ENCODE data around the gene TNFAIP8.
A peak's percentile ranks its signal among the peaks of the same experiment; 100 is the strongest.

Gene TNFAIP8

GRCh38 chr5:119313658-119314605 is 41.9 kb upstream of the TNFAIP8 start:
- H3K27ac ChIP-seq (ENCODE audit: insufficient read depth in 1 of 2, low read depth in 1 of 2, low read length in 2 of 2, poor library complexity in 1 of 2, severe bottlenecking in 2 of 2): peak overlapping the region in 1 of 2 experiments; percentile 46
- no peaks in the 10 kb centered on the region for H3K27me3 ChIP-seq (replicated peaks in 2 of 5; ENCODE audit: control insufficient read depth in 4 of 5, insufficient read depth in 5 of 5, low read length in 4 of 5)
- H3K4me3 ChIP-seq (ENCODE audit: control insufficient read depth in 1 of 7, extremely low read depth in 1 of 7, insufficient read depth in 4 of 7, low read depth in 2 of 7, low read length in 6 of 7): no peak overlapping the region
- ChIA-PET POLR2A (interaction anchor here (1.1 kb wide), 1 partner anchor 42 kb away, joined by 3 read pairs; no protein-coding TSS in a partner anchor), CTCF (interaction anchor here (1.1 to 8.0 kb wide), 11 partner anchors 9 to 120 kb away, joined by 3 to 76 read pairs (median 6); partner anchors contain the start of gene TNFAIP8)
- 95% methylated on average over 3 of the region's 5 CpGs for WGBS (ENCODE audit: insufficient coverage)
- H3K36me3 ChIP-seq (ENCODE audit: control insufficient read depth in 4 of 4, insufficient read depth in 4 of 4, low read length in 3 of 4): peaks cover 0 to 9% (median 0%) of the 10 kb centered on the region in 4 experiments
- H3K9me3 ChIP-seq (ENCODE audit: control extremely low read depth in 1 of 5, control insufficient read depth in 4 of 5, insufficient read depth in 2 of 5, low read depth in 1 of 5, low read length in 4 of 5): no peaks in the 10 kb centered on the region
- no peak for DNase-seq
- peaks cover 31 to 69% (median 48%) of the 10 kb centered on the region in 4 experiments for H3K4me1 ChIP-seq (ENCODE audit: control extremely low read depth in 1 of 4, control insufficient read depth in 4 of 4, insufficient read depth in 4 of 4, low read length in 3 of 4)

- peak; percentile 59 to 76 (median 67) for DNase-seq
- H3K9me3 ChIP-seq (ENCODE audit: control extremely low read depth in 1 of 5, control insufficient read depth in 4 of 5, insufficient read depth in 2 of 5, low read depth in 1 of 5, low read length in 4 of 5): no peaks in the 10 kb centered on the region
- H3K36me3 ChIP-seq (ENCODE audit: control insufficient read depth in 4 of 4, insufficient read depth in 4 of 4, low read length in 3 of 4): peaks cover 0 to 4% (median 0%) of the 10 kb centered on the region in 4 experiments
- H3K4me1 ChIP-seq (ENCODE audit: control extremely low read depth in 1 of 4, control insufficient read depth in 4 of 4, insufficient read depth in 4 of 4, low read length in 3 of 4): peaks cover 18 to 64% (median 41%) of the 10 kb centered on the region in 4 experiments
- no peak overlapping the region for H3K4me3 ChIP-seq (ENCODE audit: control insufficient read depth in 1 of 7, extremely low read depth in 1 of 7, insufficient read depth in 4 of 7, low read depth in 2 of 7, low read length in 6 of 7)
- CTCF ChIA-PET: interaction anchor here (0.6 to 8.0 kb wide), 27 partner anchors 8 to 95 kb away, joined by 3 to 76 read pairs (median 5); partner anchors contain the start of gene TNFAIP8
- H3K27ac ChIP-seq (ENCODE audit: insufficient read depth in 1 of 2, low read depth in 1 of 2, low read length in 2 of 2, poor library complexity in 1 of 2, severe bottlenecking in 2 of 2): peak overlapping the region in 1 of 2 experiments; percentile 15
- WGBS (ENCODE audit: insufficient coverage): 0% methylated on average over 1 of the region's 2 CpGs
- POLR2A ChIA-PET: interaction anchor here (0.9 to 2.0 kb wide), 2 partner anchors 15 to 93 kb away, joined by 3 to 4 read pairs; no protein-coding TSS in a partner anchor
- no peaks in the 10 kb centered on the region for H3K27me3 ChIP-seq (replicated peaks in 2 of 5; ENCODE audit: control insufficient read depth in 4 of 5, insufficient read depth in 5 of 5, low read length in 4 of 5)
Observed at GRCh38 chr5:119315516-119315949, 40.3 kb upstream of the TNFAIP8 start.

- H3K36me3 ChIP-seq (ENCODE audit: control insufficient read depth in 4 of 4, insufficient read depth in 4 of 4, low read length in 3 of 4): peaks cover 0 to 4% (median 0%) of the 10 kb centered on the region in 4 experiments
- H3K27me3 ChIP-seq (replicated peaks in 2 of 5; ENCODE audit: control insufficient read depth in 4 of 5, insufficient read depth in 5 of 5, low read length in 4 of 5): no peaks in the 10 kb centered on the region
- no peaks in the 10 kb centered on the region for H3K9me3 ChIP-seq (ENCODE audit: control extremely low read depth in 1 of 5, control insufficient read depth in 4 of 5, insufficient read depth in 2 of 5, low read depth in 1 of 5, low read length in 4 of 5)
- H3K27ac ChIP-seq (ENCODE audit: insufficient read depth in 1 of 2, low read depth in 1 of 2, low read length in 2 of 2, poor library complexity in 1 of 2, severe bottlenecking in 2 of 2): peak overlapping the region in 1 of 2 experiments; percentile 15
- 96% methylated on average over 6 of the region's 8 CpGs for WGBS (ENCODE audit: insufficient coverage)
- no peak overlapping the region for H3K4me3 ChIP-seq (ENCODE audit: control insufficient read depth in 1 of 7, extremely low read depth in 1 of 7, insufficient read depth in 4 of 7, low read depth in 2 of 7, low read length in 6 of 7)
- POLR2A ChIA-PET: interaction anchor here (0.9 to 2.0 kb wide), 2 partner anchors 14 to 93 kb away, joined by 3 to 4 read pairs; no protein-coding TSS in a partner anchor
- H3K4me1 ChIP-seq (ENCODE audit: control extremely low read depth in 1 of 4, control insufficient read depth in 4 of 4, insufficient read depth in 4 of 4, low read length in 3 of 4): peaks cover 19 to 64% (median 43%) of the 10 kb centered on the region in 4 experiments
- CTCF ChIA-PET: interaction anchor here (0.8 to 8.0 kb wide), 23 partner anchors 8 to 95 kb away, joined by 3 to 76 read pairs (median 5); partner anchors contain the start of gene TNFAIP8
- DNase-seq: no peak
Observed at GRCh38 chr5:119316086-119316485, 39.7 kb upstream of the TNFAIP8 start.

GRCh38 chr5:119316906-119317305 is 38.9 kb upstream of the TNFAIP8 start:
- Histone ChIP-seq H3K27me3 (replicated peaks in 2 of 5; ENCODE audit: control insufficient read depth in 4 of 5, insufficient read depth in 5 of 5, low read length in 4 of 5) (no peaks in the 10 kb centered on the region), H3K36me3 (ENCODE audit: control insufficient read depth in 4 of 4, insufficient read depth in 4 of 4, low read length in 3 of 4) (peaks cover 0 to 4% (median 0%) of the 10 kb centered on the region in 4 experiments), H3K9me3 (ENCODE audit: control extremely low read depth in 1 of 5, control insufficient read depth in 4 of 5, insufficient read depth in 2 of 5, low read depth in 1 of 5, low read length in 4 of 5) (no peaks in the 10 kb centered on the region), H3K27ac (ENCODE audit: insufficient read depth in 1 of 2, low read depth in 1 of 2, low read length in 2 of 2, poor library complexity in 1 of 2, severe bottlenecking in 2 of 2) (no peak overlapping the region), H3K4me1 (ENCODE audit: control extremely low read depth in 1 of 4, control insufficient read depth in 4 of 4, insufficient read depth in 4 of 4, low read length in 3 of 4) (peaks cover 26 to 70% (median 47%) of the 10 kb centered on the region in 4 experiments), H3K4me3 (ENCODE audit: control insufficient read depth in 1 of 7, extremely low read depth in 1 of 7, insufficient read depth in 4 of 7, low read depth in 2 of 7, low read length in 6 of 7) (no peak overlapping the region)
- DNase-seq: no peak
- 80% methylated on average over 1 of the region's 3 CpGs for WGBS (ENCODE audit: insufficient coverage)
- CTCF ChIA-PET: interaction anchor here (1.9 to 8.0 kb wide), 3 partner anchors 13 to 94 kb away, joined by 6 to 76 read pairs (median 10); no protein-coding TSS in a partner anchor
- POLR2A ChIA-PET: interaction anchor here (2.0 kb wide), 1 partner anchor 14 kb away, joined by 4 read pairs; no protein-coding TSS in a partner anchor

GRCh38 chr5:119318256-119318894 is 37.4 kb upstream of the TNFAIP8 start:
- 93% methylated on average over 3 of the region's 7 CpGs for WGBS (ENCODE audit: insufficient coverage)
- H3K36me3 ChIP-seq (ENCODE audit: control insufficient read depth in 4 of 4, insufficient read depth in 4 of 4, low read length in 3 of 4): peaks cover 0 to 4% (median 0%) of the 10 kb centered on the region in 4 experiments
- H3K4me1 ChIP-seq (ENCODE audit: control extremely low read depth in 1 of 4, control insufficient read depth in 4 of 4, insufficient read depth in 4 of 4, low read length in 3 of 4): peaks cover 25 to 71% (median 53%) of the 10 kb centered on the region in 4 experiments
- no peak for DNase-seq
- CTCF ChIA-PET: interaction anchor here (8.0 kb wide), 1 partner anchor 92 kb away, joined by 76 read pairs; no protein-coding TSS in a partner anchor
- no peak overlapping the region for H3K4me3 ChIP-seq (ENCODE audit: control insufficient read depth in 1 of 7, extremely low read depth in 1 of 7, insufficient read depth in 4 of 7, low read depth in 2 of 7, low read length in 6 of 7)
- POLR2A ChIA-PET: interaction anchor here (0.6 kb wide), 1 partner anchor 31 kb away, joined by 4 read pairs; no protein-coding TSS in a partner anchor
- no peak overlapping the region for H3K27ac ChIP-seq (ENCODE audit: insufficient read depth in 1 of 2, low read depth in 1 of 2, low read length in 2 of 2, poor library complexity in 1 of 2, severe bottlenecking in 2 of 2)
- no peaks in the 10 kb centered on the region for H3K9me3 ChIP-seq (ENCODE audit: control extremely low read depth in 1 of 5, control insufficient read depth in 4 of 5, insufficient read depth in 2 of 5, low read depth in 1 of 5, low read length in 4 of 5)
- no peaks in the 10 kb centered on the region for H3K27me3 ChIP-seq (replicated peaks in 2 of 5; ENCODE audit: control insufficient read depth in 4 of 5, insufficient read depth in 5 of 5, low read length in 4 of 5)

- no peaks in the 10 kb centered on the region for H3K27me3 ChIP-seq (replicated peaks in 2 of 5; ENCODE audit: control insufficient read depth in 4 of 5, insufficient read depth in 5 of 5, low read length in 4 of 5)
- H3K27ac ChIP-seq (ENCODE audit: insufficient read depth in 1 of 2, low read depth in 1 of 2, low read length in 2 of 2, poor library complexity in 1 of 2, severe bottlenecking in 2 of 2): no peak overlapping the region
- H3K4me3 ChIP-seq (ENCODE audit: control insufficient read depth in 1 of 7, extremely low read depth in 1 of 7, insufficient read depth in 4 of 7, low read depth in 2 of 7, low read length in 6 of 7): no peak overlapping the region
- peaks cover 26 to 78% (median 59%) of the 10 kb centered on the region in 4 experiments for H3K4me1 ChIP-seq (ENCODE audit: control extremely low read depth in 1 of 4, control insufficient read depth in 4 of 4, insufficient read depth in 4 of 4, low read length in 3 of 4)
- WGBS (ENCODE audit: insufficient coverage): 100% methylated on average over 1 of the region's 5 CpGs
- peaks cover 0 to 4% (median 0%) of the 10 kb centered on the region in 4 experiments for H3K36me3 ChIP-seq (ENCODE audit: control insufficient read depth in 4 of 4, insufficient read depth in 4 of 4, low read length in 3 of 4)
- ChIA-PET POLR2A (no interaction called here), CTCF (interaction anchor here (8.0 kb wide), 1 partner anchor 91 kb away, joined by 76 read pairs; no protein-coding TSS in a partner anchor)
- no peaks in the 10 kb centered on the region for H3K9me3 ChIP-seq (ENCODE audit: control extremely low read depth in 1 of 5, control insufficient read depth in 4 of 5, insufficient read depth in 2 of 5, low read depth in 1 of 5, low read length in 4 of 5)
- no peak for DNase-seq
Observed at GRCh38 chr5:119319401-119319800, 36.4 kb upstream of the TNFAIP8 start.
